Type B pancreatic cell (in vitro differentiated cells): Measurements from ENCODE around the gene OR2A12. TPM values are rescaled to one million over a fixed set of nuclear protein-coding genes. Genes with fewer than 3 reads are reported as not detected.

Source experiments
- total RNA-seq: library from RNA; stranded (reverse); gene quantifications from 2 replicates; pipeline ENCODE4 v1.2.1, GENCODE V29; 2021; ENCODE audit warnings: low replicate concordance

The OR2A12 gene
- total RNA-seq, 1 donor from 2014 or later, result not detected

Other genes with a start within 250 kb of the OR2A12 start
- gene TCAF1, start 184.1 kb upstream of the OR2A12 start, total RNA-seq, result 50.0 and 71.2 TPM in 2 replicates
- gene OR2F2, start 151.0 kb upstream of the OR2A12 start, total RNA-seq, result not detected in 2 replicates
- gene OR2F1, start 131.4 kb upstream of the OR2A12 start, total RNA-seq, result not detected in 2 replicates
- gene OR6B1, start 86.0 kb upstream of the OR2A12 start, total RNA-seq, result not detected in 2 replicates
- gene OR2A5, start 37.3 kb upstream of the OR2A12 start, total RNA-seq, result not detected in 2 replicates
- gene OR2A25, start 16.5 kb upstream of the OR2A12 start, total RNA-seq, result not detected in 2 replicates
- not detected in 2 replicates for gene OR2A2, start 23.3 kb downstream of the OR2A12 start, total RNA-seq
- gene OR2A14, start 36.9 kb downstream of the OR2A12 start, total RNA-seq, result not detected in 2 replicates
- gene CTAGE4, start 97.2 kb downstream of the OR2A12 start, total RNA-seq, result 2.5 and 4.7 TPM in 2 replicates
- gene ARHGEF35, start 109.6 kb downstream of the OR2A12 start, total RNA-seq, result 8.6 and 24.2 TPM in 2 replicates
- 0.10 TPM in 1 of 2 replicates, not detected in the other for gene OR2A42, start 153.3 kb downstream of the OR2A12 start, total RNA-seq
- gene OR2A7, start 178.5 kb downstream of the OR2A12 start, total RNA-seq, result 4.2 and 13.7 TPM in 2 replicates
- 0.99 and 6.4 TPM in 2 replicates for gene CTAGE8, start 183.0 kb downstream of the OR2A12 start, total RNA-seq
- gene OR2A1, start 226.1 kb downstream of the OR2A12 start, total RNA-seq, result 0.38 TPM in 1 of 2 replicates, not detected in the other